Kidney (tissue), 14 donors: Measurements from ENCODE around the gene NEK6. TPM values are rescaled to one million over a fixed set of nuclear protein-coding genes. Genes with fewer than 3 reads are reported as not detected.

Experiments used
- DNase-seq, 5 donors: peaks; one replicate each; pipeline ENCODE4 v3.0.0-alpha.2; 2013 to 2020
- FAIRE-seq: peaks from 2 replicates; lab custom pipeline; 2012; peaks lifted over from hg19 to GRCh38; lab: Jason Lieb, UNC
- H3K27ac ChIP-seq, 2 donors: one replicate each; pipeline ENCODE4 v1.7.0; 2013; ENCODE audit warnings: low read depth in 2 of 2, low read length in 2 of 2, inconsistent platforms in 1 of 2
- H3K27me3 ChIP-seq: one replicate; pipeline ENCODE4 v1.7.1; 2013; ENCODE audit warnings: low read length, inconsistent platforms; ENCODE audit not compliant: control insufficient read depth, insufficient read depth
- H3K36me3 ChIP-seq, 3 donors: one replicate each; pipeline versions ENCODE4 v1.7.0 to v1.7.1; 2013; ENCODE audit warnings: low read length in 3 of 3, control low read depth in 1 of 3, inconsistent platforms in 1 of 3; ENCODE audit not compliant: insufficient read depth in 3 of 3, control insufficient read depth in 2 of 3
- H3K4me1 ChIP-seq, 3 donors: one replicate each; pipeline versions ENCODE4 v1.7.0 to v1.7.1; 2013; ENCODE audit warnings: low read length in 3 of 3, inconsistent platforms in 1 of 3, low read depth in 1 of 3; ENCODE audit not compliant: control insufficient read depth in 2 of 3, insufficient read depth in 2 of 3
- H3K4me3 ChIP-seq, 3 donors: one replicate each; pipeline versions ENCODE4 v1.7.0 to v1.8.1; 2013; ENCODE audit warnings: low read length in 3 of 3, control low read depth in 1 of 3, inconsistent platforms in 1 of 3
- H3K9ac ChIP-seq, 3 donors: one replicate each; pipeline versions ENCODE4 v1.7.0 to v1.7.1; 2013; ENCODE audit warnings: low read length in 3 of 3, control low read depth in 1 of 3, inconsistent platforms in 1 of 3
- H3K9me3 ChIP-seq, 3 donors: one replicate each; pipeline versions ENCODE4 v1.7.0 to v1.7.1; 2013; ENCODE audit warnings: low read length in 3 of 3, control low read depth in 1 of 3, inconsistent platforms in 1 of 3; ENCODE audit not compliant: control insufficient read depth in 2 of 3, insufficient read depth in 1 of 3
- CTCF ChIP-seq: IDR thresholded peaks from 3 replicates; pipeline ENCODE4 v1.5.1; 2012; ENCODE audit warnings: mild to moderate bottlenecking, moderate library complexity, borderline replicate concordance; ENCODE audit not compliant: insufficient read depth; ENCODE audit errors: extremely low read depth
- intact Hi-C: fragments of 100-400 bp; cut with DNase I; formaldehyde crosslinking; loops from one replicate; pipeline ENCODE4 v1.11.1; 2022
- polyA plus RNA-seq: library from polyadenylated mRNA; stranded (reverse); fragments of 350-450 nt; fragmentation: Illumina TruSeq; extraction: RNeasy Lipid Tissue Mini Kit (QIAGEN cat#74804); gene quantifications from one replicate; pipeline ENCODE4 v1.2.3, GENCODE V29; 2014; ENCODE audit warnings: low read depth, low replicate concordance; ENCODE audit not compliant: insufficient read depth
- total RNA-seq: library from RNA; stranded (reverse); fragmentation: NEBNext Ultra II Directional; extraction: Animal tissue kit (Norgen Biotek cat#: 25700); gene quantifications from one replicate; pipeline ENCODE4 v1.2.1, GENCODE V29; 2021
- donor health status: control.
- donor health status: control.
- donor health status: control.
- donor health status: control.
- donor health status: control.
- donor health status: DM: yes; HTN: yes; CAD: no.
- donor health status: Normal renal cell carcinoma (clear cell type).

The NEK6 gene
- total and polyA plus RNA-seq, 2 donors from 2014 or later, result 14.9 to 82.1 TPM

- H3K9me3 ChIP-seq, result no peaks in the 10 kb centered on the region
- H3K36me3 ChIP-seq, result no peaks in the 10 kb centered on the region
- peaks cover 0 to 17% (median 3%) of the 10 kb centered on the region in 3 donors for H3K4me1 ChIP-seq
- FAIRE-seq (no peak), DNase-seq (peak in 2 of 5 donors; percentile 13 to 58)
- H3K27ac ChIP-seq, result no peak overlapping the region
- no peak overlapping the region for H3K4me3 ChIP-seq
- intact Hi-C loops, result no loop called here
- no peak for TF ChIP-seq CTCF
- no peaks in the 10 kb centered on the region for H3K27me3 ChIP-seq
- H3K9ac ChIP-seq, result no peak overlapping the region
Observed at GRCh38 chr9:124222918-124223720, 34.6 kb upstream of the NEK6 start.

- intact Hi-C loops, result no loop called here
- Histone ChIP-seq H3K27me3 (no peaks in the 10 kb centered on the region), H3K27ac (no peak overlapping the region), H3K9me3 (no peaks in the 10 kb centered on the region), H3K36me3 (no peaks in the 10 kb centered on the region), H3K9ac (no peak overlapping the region), H3K4me1 (peaks cover 0 to 11% (median 3%) of the 10 kb centered on the region in 3 donors), H3K4me3 (no peak overlapping the region)
- no peak for TF ChIP-seq CTCF
- FAIRE-seq (no peak), DNase-seq (no peak)
Observed at GRCh38 chr9:124225945-124226344, 31.8 kb upstream of the NEK6 start.

- H3K27me3 ChIP-seq, result no peaks in the 10 kb centered on the region
- FAIRE-seq (no peak), DNase-seq (peak in 1 of 5 donors; percentile 25)
- no peak for TF ChIP-seq CTCF
- H3K36me3 ChIP-seq, result no peaks in the 10 kb centered on the region
- H3K27ac ChIP-seq, result no peak overlapping the region
- H3K4me1 ChIP-seq, result no peaks in the 10 kb centered on the region
- intact Hi-C loops, result no loop called here
- H3K4me3 ChIP-seq, result no peak overlapping the region
- no peak overlapping the region for H3K9ac ChIP-seq
- no peaks in the 10 kb centered on the region for H3K9me3 ChIP-seq
Observed at GRCh38 chr9:124228516-124228915, 29.2 kb upstream of the NEK6 start.
